ENCODE data around the gene ST6GALNAC3.

DNA sequence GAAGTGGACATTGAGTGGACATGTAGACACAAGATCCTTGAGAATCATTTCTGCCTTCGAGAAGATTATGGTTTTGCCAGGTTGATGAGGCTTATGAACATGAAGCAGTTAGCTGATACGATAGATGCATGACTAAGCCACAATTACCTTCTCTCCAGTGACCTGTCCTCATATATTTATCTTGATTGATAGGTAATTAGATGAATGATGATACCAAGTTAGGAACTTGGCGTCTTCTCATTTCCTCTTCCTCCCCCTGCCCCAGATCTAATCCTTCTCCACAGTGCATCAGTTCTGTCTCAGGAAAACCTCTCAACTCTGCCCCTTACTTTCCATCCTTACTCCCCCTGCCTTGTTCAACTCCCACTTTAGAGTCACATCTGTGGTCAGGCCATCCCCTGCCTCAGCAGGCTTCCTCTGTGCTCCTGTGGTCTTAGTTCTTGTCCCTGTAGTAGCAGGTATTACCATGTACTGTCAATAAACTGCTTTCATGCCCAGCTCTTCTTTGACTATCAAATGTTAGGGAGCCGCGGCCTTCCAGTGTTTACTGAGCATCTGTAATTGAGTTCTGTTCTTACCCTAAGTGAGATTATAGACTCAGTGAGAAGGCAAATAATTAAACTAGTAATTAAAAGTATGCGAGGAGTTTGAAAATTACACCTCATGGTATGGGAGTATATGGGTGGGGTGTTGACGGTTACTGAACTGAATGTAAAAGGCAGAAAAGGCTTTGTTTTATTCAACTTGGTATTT lies 5.1 kb downstream of the ST6GALNAC3 start:
- TF ChIP-seq, protein P1, sequence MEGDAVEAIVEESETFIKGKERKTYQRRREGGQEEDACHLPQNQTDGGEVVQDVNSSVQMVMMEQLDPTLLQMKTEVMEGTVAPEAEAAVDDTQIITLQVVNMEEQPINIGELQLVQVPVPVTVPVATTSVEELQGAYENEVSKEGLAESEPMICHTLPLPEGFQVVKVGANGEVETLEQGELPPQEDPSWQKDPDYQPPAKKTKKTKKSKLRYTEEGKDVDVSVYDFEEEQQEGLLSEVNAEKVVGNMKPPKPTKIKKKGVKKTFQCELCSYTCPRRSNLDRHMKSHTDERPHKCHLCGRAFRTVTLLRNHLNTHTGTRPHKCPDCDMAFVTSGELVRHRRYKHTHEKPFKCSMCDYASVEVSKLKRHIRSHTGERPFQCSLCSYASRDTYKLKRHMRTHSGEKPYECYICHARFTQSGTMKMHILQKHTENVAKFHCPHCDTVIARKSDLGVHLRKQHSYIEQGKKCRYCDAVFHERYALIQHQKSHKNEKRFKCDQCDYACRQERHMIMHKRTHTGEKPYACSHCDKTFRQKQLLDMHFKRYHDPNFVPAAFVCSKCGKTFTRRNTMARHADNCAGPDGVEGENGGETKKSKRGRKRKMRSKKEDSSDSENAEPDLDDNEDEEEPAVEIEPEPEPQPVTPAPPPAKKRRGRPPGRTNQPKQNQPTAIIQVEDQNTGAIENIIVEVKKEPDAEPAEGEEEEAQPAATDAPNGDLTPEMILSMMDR (IDR thresholded peaks at IDR 0.05; ENCODE audit: low read depth, low read length), result no peak
- no peak for TF ChIP-seq EZH2phosphoT487 (IDR thresholded peaks at IDR 0.05; ENCODE audit: low read depth)
